ENCODE results near the gene ROPN1L.

- TF ChIP-seq, protein P1, sequence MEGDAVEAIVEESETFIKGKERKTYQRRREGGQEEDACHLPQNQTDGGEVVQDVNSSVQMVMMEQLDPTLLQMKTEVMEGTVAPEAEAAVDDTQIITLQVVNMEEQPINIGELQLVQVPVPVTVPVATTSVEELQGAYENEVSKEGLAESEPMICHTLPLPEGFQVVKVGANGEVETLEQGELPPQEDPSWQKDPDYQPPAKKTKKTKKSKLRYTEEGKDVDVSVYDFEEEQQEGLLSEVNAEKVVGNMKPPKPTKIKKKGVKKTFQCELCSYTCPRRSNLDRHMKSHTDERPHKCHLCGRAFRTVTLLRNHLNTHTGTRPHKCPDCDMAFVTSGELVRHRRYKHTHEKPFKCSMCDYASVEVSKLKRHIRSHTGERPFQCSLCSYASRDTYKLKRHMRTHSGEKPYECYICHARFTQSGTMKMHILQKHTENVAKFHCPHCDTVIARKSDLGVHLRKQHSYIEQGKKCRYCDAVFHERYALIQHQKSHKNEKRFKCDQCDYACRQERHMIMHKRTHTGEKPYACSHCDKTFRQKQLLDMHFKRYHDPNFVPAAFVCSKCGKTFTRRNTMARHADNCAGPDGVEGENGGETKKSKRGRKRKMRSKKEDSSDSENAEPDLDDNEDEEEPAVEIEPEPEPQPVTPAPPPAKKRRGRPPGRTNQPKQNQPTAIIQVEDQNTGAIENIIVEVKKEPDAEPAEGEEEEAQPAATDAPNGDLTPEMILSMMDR (IDR thresholded peaks at IDR 0.05; ENCODE audit: low read depth, low read length, poor library complexity, severe bottlenecking): no peak
- TF ChIP-seq EZH2phosphoT487 (IDR thresholded peaks at IDR 0.05; ENCODE audit: borderline replicate concordance, low read length): no peak
Measured at GRCh38 chr5:10400831-10401230, 40.8 kb upstream of the ROPN1L start.
